GM18873 (cell line): ENCODE results near the gene EPHX1.
"Not testable (repeated sequence)": the region's sequence is repeated elsewhere in the genome, so short reads cannot be mapped to it uniquely, and the experiment has no call there.

Experiments
- ATAC-seq: cut with Tn5 transposase; IDR thresholded peaks from one replicate; pipeline ENCODE4 v1.9.1; 2021; ENCODE audit warnings: mild to moderate bottlenecking, moderate library complexity, moderate number of reproducible peaks; ENCODE audit not compliant: unreplicated experiment, low FRiP score

Gene EPHX1

GRCh38 chr1:225815526-225816178 lies 5.7 kb downstream of the EPHX1 start:
- ATAC-seq: no peak

GRCh38 chr1:225816643-225817538 lies 7.0 kb downstream of the EPHX1 start:
- ATAC-seq: no peak

GRCh38 chr1:225817611-225818061 lies 7.7 kb downstream of the EPHX1 start:
- no peak for ATAC-seq

GRCh38 chr1:225818229-225818628 lies 8.3 kb downstream of the EPHX1 start:
- no peak for ATAC-seq

- ATAC-seq: no peak
Observed at GRCh38 chr1:225819346-225820192, 9.6 kb downstream of the EPHX1 start.

GRCh38 chr1:225820522-225821120 lies 10.7 kb downstream of the EPHX1 start:
- no peak for ATAC-seq

- ATAC-seq: no peak
Observed at GRCh38 chr1:225822655-225823403, 12.9 kb downstream of the EPHX1 start.

GRCh38 chr1:225823811-225824261 lies 13.9 kb downstream of the EPHX1 start:
- no peak for ATAC-seq

GRCh38 chr1:225824533-225824941 lies 14.6 kb downstream of the EPHX1 start:
- no peak for ATAC-seq

- no peak for ATAC-seq
Observed at GRCh38 chr1:225825078-225825477, 15.2 kb downstream of the EPHX1 start.

GRCh38 chr1:225825607-225826007 lies 15.7 kb downstream of the EPHX1 start:
- no peak for ATAC-seq

- no peak for ATAC-seq
Observed at GRCh38 chr1:225827076-225827475, 17.2 kb downstream of the EPHX1 start.

- no peak for ATAC-seq
Observed at GRCh38 chr1:225828706-225829345, 18.9 kb downstream of the EPHX1 start.

- no peak for ATAC-seq
Observed at GRCh38 chr1:225830841-225831240, 20.9 kb downstream of the EPHX1 start.

- ATAC-seq: no peak
Observed at GRCh38 chr1:225834417-225835329, 24.7 kb downstream of the EPHX1 start.

GRCh38 chr1:225835856-225836255 lies 25.9 kb downstream of the EPHX1 start:
- no peak for ATAC-seq

GRCh38 chr1:225836296-225836695 lies 26.4 kb downstream of the EPHX1 start:
- ATAC-seq: not testable (repeated sequence)

- ATAC-seq: no peak
Observed at GRCh38 chr1:225838793-225839192, 28.9 kb downstream of the EPHX1 start.
